H1 (cell line): ENCODE measurements around the gene MEMO1. TPM values are rescaled to one million over a fixed set of nuclear protein-coding genes. Genes with fewer than 3 reads are reported as not detected.
"Not testable (repeated sequence)": the region's sequence is repeated elsewhere in the genome, so short reads cannot be mapped to it uniquely, and the experiment has no call there.

Source experiments
- CTCF ChIA-PET: fragments of 300-600 bp; sonication (Branson Sonifier 250); formaldehyde crosslinking; loops from one replicate; lab custom pipeline; 2021; ENCODE audit not compliant: partially characterized antibody; lab: Charles Lee
- POLR2A ChIA-PET: fragments of 300-600 bp; sonication (Branson Sonifier 250); formaldehyde crosslinking; loops from one replicate; lab custom pipeline; 2021; ENCODE audit warnings: inconsistent platforms; ENCODE audit not compliant: partially characterized antibody; lab: Charles Lee
- DNase-seq, 2 experiments: peaks; one replicate each; pipeline versions ENCODE4 v3.0.0 to v3.0.0-alpha.2; 2010 to 2022; ENCODE audit warnings: low spot score in 2 of 2, low read depth in 1 of 2, mixed read lengths in 1 of 2
- FAIRE-seq: peaks from 2 replicates; lab custom pipeline; 2011; peaks lifted over from hg19 to GRCh38; lab: Jason Lieb, UNC
- H2AFZ ChIP-seq: 2 replicates; pipeline ENCODE4 v1.8.1; 2012; ENCODE audit warnings: low read length, inconsistent platforms
- H2AK5ac ChIP-seq: 2 replicates; pipeline ENCODE4 v1.6.1; 2013; ENCODE audit warnings: low read depth, low read length
- H2BK120ac ChIP-seq: replicated peaks from 2 replicates; pipeline ENCODE3; 2013; ENCODE audit warnings: low read depth, low read length, inconsistent platforms
- H2BK12ac ChIP-seq: 2 replicates; pipeline ENCODE4 v1.6.1; 2013; ENCODE audit warnings: low read depth, low read length
- H2BK15ac ChIP-seq: 2 replicates; pipeline ENCODE4 v1.6.1; 2013; ENCODE audit warnings: low read length
- H2BK20ac ChIP-seq: 2 replicates; pipeline ENCODE4 v1.6.1; 2013; ENCODE audit warnings: low read length
- H2BK5ac ChIP-seq: 2 replicates; pipeline ENCODE4 v1.6.1; 2013; ENCODE audit warnings: low read depth, low read length
- H3K14ac ChIP-seq: 2 replicates; pipeline ENCODE4 v1.6.1; 2013; ENCODE audit warnings: inconsistent platforms; ENCODE audit not compliant: insufficient read length
- H3K18ac ChIP-seq: 2 replicates; pipeline ENCODE4 v1.6.1; 2013; ENCODE audit warnings: low read length; ENCODE audit errors: extremely low read depth
- H3K23ac ChIP-seq: 2 replicates; pipeline ENCODE4 v1.6.1; 2013; ENCODE audit warnings: inconsistent platforms; ENCODE audit not compliant: insufficient read length
- H3K23me2 ChIP-seq: 2 replicates; pipeline ENCODE4 v1.6.1; 2013; ENCODE audit warnings: low read depth, low read length
- H3K27ac ChIP-seq: 2 replicates; pipeline ENCODE4 v1.6.1; 2011; ENCODE audit warnings: low read depth, low read length, inconsistent platforms
- H3K27me3 ChIP-seq, 4 experiments: replicated peaks in 1 of 4; 1 replicate in 1 of 4; 2 replicates in 3 of 4; pipeline versions ENCODE4 v1.6.1 to v1.8.1; 2011 to 2013; ENCODE audit warnings: low read length in 3 of 4, mild to moderate bottlenecking in 3 of 4, inconsistent platforms in 2 of 4, mixed read lengths in 2 of 4, moderate library complexity in 1 of 4; ENCODE audit not compliant: control insufficient read depth in 3 of 4, insufficient read depth in 3 of 4; ENCODE audit errors: extremely low read depth in 1 of 4
- H3K36me3 ChIP-seq, 4 experiments: 2 replicates each; pipeline versions ENCODE4 v1.6.1 to v1.8.1; 2011 to 2013; ENCODE audit warnings: mild to moderate bottlenecking in 4 of 4, low read length in 3 of 4, moderate library complexity in 2 of 4, control low read depth in 1 of 4, inconsistent platforms in 1 of 4; ENCODE audit not compliant: insufficient read depth in 4 of 4, control insufficient read depth in 2 of 4
- H3K4ac ChIP-seq: replicated peaks from 2 replicates; pipeline ENCODE3; 2013; ENCODE audit warnings: low read length, low read depth, mixed read lengths, inconsistent platforms; ENCODE audit not compliant: insufficient read length
- H3K4me1 ChIP-seq, 4 experiments: replicated peaks in 1 of 4; 1 replicate in 1 of 4; 2 replicates in 3 of 4; pipeline versions ENCODE4 v1.6.1 to v1.8.1; 2011 to 2013; ENCODE audit warnings: low read length in 3 of 4, inconsistent platforms in 2 of 4, mixed read lengths in 1 of 4; ENCODE audit not compliant: insufficient read depth in 4 of 4, control insufficient read depth in 3 of 4
- H3K4me2 ChIP-seq, 2 experiments: 2 replicates each; pipeline versions ENCODE4 v1.6.1 to v1.8.1; 2011 to 2013; ENCODE audit warnings: low read depth in 2 of 2, low read length in 2 of 2, control low read depth in 1 of 2, inconsistent platforms in 1 of 2, mild to moderate bottlenecking in 1 of 2; ENCODE audit not compliant: insufficient read depth in 1 of 2
- H3K4me3 ChIP-seq, 4 experiments: fragments of 200-600, 300-600 bp in 1 of 4; sonication (generic), shearing (Covaris generic), sonication (Bioruptor Twin) in 1 of 4; 2 replicates each; pipeline versions ENCODE4 v1.5.1 to v1.8.1; 2011 to 2016; ENCODE audit warnings: low read length in 4 of 4, low read depth in 3 of 4, control low read depth in 2 of 4, inconsistent platforms in 2 of 4, mild to moderate bottlenecking in 2 of 4, mixed read lengths in 1 of 4, moderate library complexity in 1 of 4; ENCODE audit not compliant: insufficient read depth in 2 of 4; ENCODE audit errors: extremely low read depth in 1 of 4
- H3K56ac ChIP-seq: replicated peaks from 2 replicates; pipeline ENCODE3; 2013; ENCODE audit warnings: low read depth, mild to moderate bottlenecking, mixed read lengths, low read length, inconsistent platforms; ENCODE audit not compliant: insufficient read length
- H3K79me1 ChIP-seq: 2 replicates; pipeline ENCODE4 v1.6.1; 2013; ENCODE audit warnings: low read depth, low read length, control low read depth
- H3K79me2 ChIP-seq, 2 experiments: 2 replicates each; pipeline versions ENCODE4 v1.6.1 to v1.8.1; 2012 to 2013; ENCODE audit warnings: low read length in 2 of 2, mild to moderate bottlenecking in 2 of 2, inconsistent platforms in 1 of 2; ENCODE audit not compliant: insufficient read depth in 2 of 2, control insufficient read depth in 1 of 2
- H3K9ac ChIP-seq, 4 experiments: replicated peaks in 1 of 4; 1 replicate in 1 of 4; 2 replicates in 3 of 4; pipeline versions ENCODE4 v1.6.1 to v1.8.1; 2011 to 2013; ENCODE audit warnings: low read depth in 3 of 4, low read length in 3 of 4, control low read depth in 2 of 4, mild to moderate bottlenecking in 2 of 4, moderate library complexity in 2 of 4, inconsistent platforms in 1 of 4; ENCODE audit errors: extremely low read depth in 1 of 4
- H3K9me3 ChIP-seq, 2 experiments: 2 replicates each; pipeline versions ENCODE4 v1.6.1 to v1.8.1; 2012 to 2013; ENCODE audit warnings: mild to moderate bottlenecking in 2 of 2, moderate library complexity in 2 of 2, control low read depth in 1 of 2, inconsistent platforms in 1 of 2, low read depth in 1 of 2, low read length in 1 of 2, mixed read lengths in 1 of 2; ENCODE audit not compliant: insufficient read depth in 2 of 2
- H4K20me1 ChIP-seq, 2 experiments: replicated peaks in 1 of 2; 2 replicates each; pipeline versions ENCODE3 to v1.8.1; 2011 to 2013; ENCODE audit warnings: inconsistent platforms in 2 of 2, low read length in 2 of 2, mild to moderate bottlenecking in 1 of 2; ENCODE audit not compliant: insufficient read depth in 2 of 2, control insufficient read depth in 1 of 2
- H4K5ac ChIP-seq: 2 replicates; pipeline ENCODE4 v1.6.1; 2013; ENCODE audit warnings: low read length, low read depth, mixed read lengths, inconsistent platforms; ENCODE audit not compliant: insufficient read length
- H4K8ac ChIP-seq: 2 replicates; pipeline ENCODE4 v1.8.0; 2013; ENCODE audit warnings: mild to moderate bottlenecking, moderate library complexity, low read length, inconsistent platforms; ENCODE audit not compliant: insufficient read depth; ENCODE audit errors: extremely low read depth
- H4K91ac ChIP-seq: replicated peaks from 2 replicates; pipeline ENCODE3; 2013; ENCODE audit warnings: low read length, mixed read lengths, inconsistent platforms; ENCODE audit not compliant: insufficient read length
- WGBS, 2 experiments: shearing (Covaris generic) in 1 of 2; methylation state at CpG; one replicate each; pipeline versions ENCODE4 v1.1.6 to v1.1.7; 2013 to 2015; ENCODE audit warnings: low lambda C conversion rate in 2 of 2, mixed read lengths in 2 of 2, inconsistent platforms in 1 of 2, low coverage in 1 of 2, missing lambda C conversion rate in 1 of 2; ENCODE audit not compliant: insufficient replicate concordance in 2 of 2, insufficient coverage in 1 of 2, insufficient read length in 1 of 2; ENCODE audit errors: extremely low coverage in 1 of 2, missing lambda C conversion rate in 1 of 2; 5-methylcytosine and 5-hydroxymethylcytosine counted together
- polyA plus RNA-seq, 7 experiments: library from polyadenylated mRNA; depleted of rRNA in 3 of 7; stranded (reverse) in 5 of 7; unstranded in 2 of 7; fragments of >200 nt in 5 of 7; fragments of 200-250 nt in 2 of 7; gene quantifications; 1 replicate in 5 of 7; 2 replicates in 1 of 7; 4 replicates in 1 of 7; pipeline versions ENCODE4 v1.2.1 to v1.2.3, GENCODE V29; 2011 to 2013; ENCODE audit warnings: missing spikeins in 2 of 7, mixed read lengths in 2 of 7
- total RNA-seq: library from RNA; stranded (reverse); fragmentation: NEBNext Ultra II Directional; extraction: Animal tissue kit (Norgen Biotek cat#: 25700); gene quantifications from 2 replicates; pipeline ENCODE4 v1.2.1, GENCODE V29; 2021

Gene MEMO1
- total and polyA plus RNA-seq, 2 of the 8 experiments (the other 6 are each of a cell fraction or from before 2014, with no cell fraction given) = 26.9 to 54.7 TPM

- H3K4ac ChIP-seq, CTCF ChIA-PET: not testable (repeated sequence)
- 93% methylated on average over 6 of the region's 6 CpGs; no CpG with 5 or more reads in 1 of the 2 experiments for WGBS, 2 experiments
These were observed 103.3 kb downstream of the MEMO1 start for GRCh38 chr2:31907491-31907890.

More at GRCh38 chr2:31907491-31907890, 103.3 kb downstream of the MEMO1 start:
- H3K14ac ChIP-seq, H3K27ac ChIP-seq, H3K56ac ChIP-seq, FAIRE-seq, H4K91ac ChIP-seq, H3K27me3 ChIP-seq, H2BK120ac ChIP-seq, H4K5ac ChIP-seq, H3K79me2 ChIP-seq, H3K23ac ChIP-seq, H3K79me1 ChIP-seq, H3K36me3 ChIP-seq, H3K4me1 ChIP-seq, H2BK20ac ChIP-seq, H3K9me3 ChIP-seq, H3K18ac ChIP-seq, H2AK5ac ChIP-seq, POLR2A ChIA-PET, H2BK5ac ChIP-seq, DNase-seq, H3K9ac ChIP-seq, H3K4me3 ChIP-seq, H3K4me2 ChIP-seq, H2BK12ac ChIP-seq, H2BK15ac ChIP-seq, H2AFZ ChIP-seq, H4K20me1 ChIP-seq, H3K23me2 ChIP-seq, H4K8ac ChIP-seq: not testable (repeated sequence)
